DMS 273 (cell line): Measurements from ENCODE around the gene CCDC60.

ENCODE experiments used
- DNase-seq: peaks from one replicate; lab custom pipeline; 2025; ENCODE audit not compliant: unreplicated experiment; lab: John Stamatoyannopoulos, UW

CCDC60 gene, protein sequence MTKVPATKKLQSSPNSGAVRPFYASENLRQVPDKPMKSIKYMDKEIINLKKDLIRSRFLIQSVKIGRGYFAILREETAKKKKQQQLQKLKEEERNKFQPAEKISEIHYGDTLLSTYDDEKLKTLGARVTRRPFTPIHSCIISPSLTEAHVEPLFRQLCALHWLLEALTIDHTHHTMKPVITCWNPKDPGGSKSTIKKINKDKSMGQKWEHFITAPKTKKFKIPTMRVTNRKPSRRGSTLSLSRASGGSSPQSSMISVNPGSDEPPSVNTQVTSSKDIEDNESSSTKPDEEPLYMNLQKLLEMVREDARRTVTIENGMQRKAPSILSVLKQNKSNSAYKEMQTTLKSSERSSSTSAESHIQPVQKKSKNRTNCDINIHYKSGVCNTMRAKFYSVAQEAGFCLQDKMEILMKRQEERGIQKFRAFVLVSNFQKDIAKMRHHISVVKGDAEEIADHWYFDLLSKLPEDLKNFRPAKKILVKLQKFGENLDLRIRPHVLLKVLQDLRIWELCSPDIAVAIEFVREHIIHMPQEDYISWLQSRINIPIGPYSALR

DNA sequence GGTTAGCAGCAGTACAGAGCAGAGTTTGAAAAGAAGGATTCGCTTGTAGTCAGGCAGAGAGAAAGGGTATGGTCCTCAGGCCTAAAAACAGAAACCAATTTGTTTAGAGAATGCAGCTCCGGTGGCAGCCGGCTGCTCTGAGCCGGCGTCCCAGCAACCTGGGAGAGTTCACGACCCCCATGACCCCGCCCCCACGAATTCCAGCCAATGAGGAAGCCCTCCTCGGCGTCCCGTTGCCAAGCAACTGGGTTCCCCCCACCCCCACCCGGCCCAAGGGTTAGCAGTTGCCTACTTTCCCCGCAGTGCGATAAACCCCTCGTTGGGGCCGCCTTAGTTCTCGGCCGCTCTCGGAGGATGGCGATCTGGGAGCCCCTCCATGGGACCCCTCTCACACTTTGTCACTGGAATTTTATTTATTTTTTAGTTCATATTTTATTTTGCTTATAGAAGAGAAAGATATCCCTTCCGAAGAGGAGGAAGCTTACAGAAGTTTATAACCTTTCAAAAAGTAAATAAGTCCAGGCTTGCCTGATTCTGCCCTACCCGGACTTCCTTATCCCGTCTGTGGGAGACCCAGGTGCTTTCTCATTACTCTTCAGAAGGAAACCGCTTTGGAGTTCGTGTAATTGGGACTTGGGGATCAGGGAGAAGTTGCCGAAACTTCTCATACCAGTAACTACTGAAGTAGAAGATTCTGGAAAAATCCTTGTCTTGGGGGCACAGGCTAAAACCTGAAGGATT is at the start of gene CCDC60:
TSS of gene CCDC60 (plus strand) at position 300 of the 741 bp plus-strand sequence. CDS start 448 bp downstream, outside the sequence.
- no peak for DNase-seq

DNA sequence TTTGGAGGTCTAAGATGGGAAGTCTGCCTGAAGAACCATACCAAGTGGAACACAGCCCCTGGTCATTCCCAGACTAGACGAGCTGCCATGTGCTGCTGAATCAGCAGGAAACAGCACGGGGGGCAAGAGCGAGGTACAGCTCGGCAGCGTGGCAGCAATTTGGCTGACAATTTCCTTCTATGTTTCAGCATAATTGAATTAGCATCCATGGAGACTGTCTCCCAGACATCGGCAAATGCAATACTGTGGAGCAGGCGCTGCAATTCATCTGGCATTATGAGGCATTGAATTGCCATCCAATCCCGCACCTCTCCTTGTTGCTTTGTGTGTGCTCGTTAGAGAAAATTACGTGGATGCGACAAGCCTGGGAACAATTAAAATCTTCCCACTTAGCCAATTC is 46.0 kb upstream of the CCDC60 start:
- DNase-seq: no peak

DNA sequence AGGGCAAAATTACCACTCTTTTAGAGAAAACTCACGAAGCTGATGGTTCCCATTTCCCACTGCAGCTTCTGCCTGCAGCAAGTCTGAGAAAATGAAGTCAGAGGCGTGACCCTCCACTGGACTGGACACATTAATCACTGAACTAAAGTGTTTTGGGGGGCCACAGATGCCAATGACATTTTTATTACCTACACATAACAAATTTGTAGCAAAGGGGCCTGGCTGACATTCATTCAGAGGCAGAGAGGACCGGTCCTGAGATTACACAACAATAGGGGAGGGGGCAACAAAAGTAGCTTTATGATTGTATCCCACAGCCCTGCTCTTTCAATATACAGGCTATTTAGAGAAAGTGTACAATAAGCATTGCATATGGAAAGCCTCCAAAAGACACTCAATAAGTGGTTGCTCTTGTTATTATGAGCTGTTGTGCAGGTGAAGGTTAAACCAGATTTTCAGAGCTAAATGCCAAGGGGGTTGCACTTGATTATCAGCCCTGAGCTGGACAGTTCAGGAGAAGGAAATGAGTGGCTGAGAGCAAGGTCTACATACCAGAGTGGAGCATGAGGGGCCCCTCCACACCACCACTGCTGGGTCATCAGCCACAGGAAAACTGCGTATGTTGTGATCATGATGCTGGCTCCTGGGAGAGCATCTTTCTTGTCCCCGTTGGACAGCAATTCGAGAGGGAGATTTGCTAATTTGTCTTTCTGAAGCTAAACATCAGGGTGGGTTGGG is 41.5 kb upstream of the CCDC60 start:
- no peak for DNase-seq

DNA sequence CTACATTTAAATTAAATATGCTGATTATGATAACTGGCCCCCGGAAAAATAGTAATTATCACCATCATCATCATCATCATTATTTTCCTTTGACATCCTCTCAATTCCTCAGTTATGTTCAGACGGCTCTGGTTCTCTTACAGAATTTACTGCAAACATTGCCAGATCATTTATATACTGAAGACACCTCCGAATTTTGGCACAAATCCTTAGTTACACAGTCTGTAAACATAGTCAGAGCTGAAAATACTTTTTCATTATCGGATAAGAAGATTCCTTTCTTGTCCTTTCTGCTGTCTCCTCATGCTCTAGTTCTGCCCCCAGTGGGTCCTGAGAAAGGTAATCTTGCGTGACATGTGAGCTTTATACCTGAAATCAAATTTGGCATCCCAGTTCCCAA is 40.3 kb upstream of the CCDC60 start:
- no peak for DNase-seq

DNA sequence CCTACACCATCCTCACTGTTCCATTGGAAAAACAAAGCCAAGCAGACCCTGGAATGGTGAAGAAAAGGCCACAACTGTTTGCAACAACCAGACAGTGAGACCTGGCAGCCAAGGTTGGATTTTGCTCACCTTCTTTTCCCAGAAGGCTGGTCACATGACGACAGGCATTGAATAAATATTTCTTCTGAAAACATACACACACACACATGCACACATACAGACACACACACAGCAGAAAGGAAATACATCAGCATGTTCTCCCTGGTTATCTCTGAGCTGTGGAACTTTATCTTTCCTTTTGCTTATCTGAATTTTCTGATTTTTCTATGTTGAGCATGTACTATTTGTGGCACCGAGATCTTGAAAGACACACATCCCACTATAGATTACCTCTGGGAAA is 38.0 kb upstream of the CCDC60 start:
- no peak for DNase-seq

DNA sequence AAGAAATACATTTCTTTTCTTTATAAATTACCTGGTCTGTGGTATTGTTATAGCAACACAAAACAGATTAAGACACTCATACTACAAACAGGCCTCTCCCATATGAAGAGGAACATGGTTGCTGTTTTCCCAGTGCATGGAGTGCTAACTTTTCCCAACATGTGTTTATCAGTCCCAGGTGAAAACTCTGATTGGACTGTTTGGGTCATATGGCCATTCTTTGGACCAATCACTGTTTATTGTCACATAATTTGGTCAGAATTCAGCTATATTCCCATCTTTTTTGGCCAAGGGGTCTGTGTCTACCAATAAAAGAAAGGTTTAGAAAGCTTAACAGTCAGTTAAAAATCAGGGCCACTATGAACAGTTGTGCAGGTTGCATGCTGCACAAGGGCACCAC is 35.4 kb upstream of the CCDC60 start:
- DNase-seq: no peak

DNA sequence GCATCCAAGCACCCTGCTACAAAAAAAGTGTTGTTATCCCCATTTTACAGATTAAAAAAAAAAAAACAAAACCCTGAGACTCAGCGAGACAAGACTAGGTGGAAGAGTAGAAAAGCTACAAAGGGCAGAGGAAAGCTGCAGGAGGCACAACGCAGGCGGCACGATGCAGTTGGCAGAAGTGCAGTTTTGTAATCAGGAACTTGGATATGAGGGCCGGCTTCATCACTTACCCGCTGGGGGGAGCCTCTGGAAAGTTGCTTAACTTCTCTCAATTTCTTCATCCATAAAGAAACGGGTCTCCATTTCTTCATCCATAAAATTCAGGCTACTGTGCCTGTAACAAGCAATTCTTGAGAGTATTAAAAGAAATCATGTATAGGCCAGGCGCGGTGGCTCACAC is 33.1 kb upstream of the CCDC60 start:
- DNase-seq: no peak

DNA sequence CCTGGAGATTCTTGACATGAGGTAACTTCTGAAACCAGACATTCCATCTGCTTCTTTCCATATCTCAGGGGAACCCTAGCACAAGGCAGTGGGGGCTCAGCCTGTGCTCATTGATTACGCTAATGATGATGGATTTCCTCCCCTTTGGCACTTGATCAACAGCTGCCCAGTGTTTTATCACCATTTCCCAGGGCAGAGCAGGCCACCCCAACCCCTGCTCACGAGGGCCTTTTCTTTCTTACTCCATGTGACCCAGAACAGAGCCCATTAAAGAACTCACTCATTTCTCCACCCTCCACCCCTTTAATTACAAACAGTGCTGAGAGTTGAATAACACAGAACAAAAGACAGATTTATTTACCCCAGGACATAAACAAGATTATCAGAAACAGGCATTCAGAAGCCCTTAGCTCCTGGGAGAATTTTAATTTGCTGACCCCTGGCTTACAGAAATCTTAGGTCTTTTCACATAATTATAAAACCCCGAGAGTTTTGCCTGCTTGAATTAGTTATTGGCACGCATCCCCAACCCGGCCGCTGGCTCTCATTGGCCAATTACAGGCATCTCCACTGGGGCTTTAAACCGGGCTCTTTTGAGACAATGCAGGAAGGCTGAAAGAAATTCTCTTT is 32.0 kb upstream of the CCDC60 start:
- peak; percentile 6 for DNase-seq

DNA sequence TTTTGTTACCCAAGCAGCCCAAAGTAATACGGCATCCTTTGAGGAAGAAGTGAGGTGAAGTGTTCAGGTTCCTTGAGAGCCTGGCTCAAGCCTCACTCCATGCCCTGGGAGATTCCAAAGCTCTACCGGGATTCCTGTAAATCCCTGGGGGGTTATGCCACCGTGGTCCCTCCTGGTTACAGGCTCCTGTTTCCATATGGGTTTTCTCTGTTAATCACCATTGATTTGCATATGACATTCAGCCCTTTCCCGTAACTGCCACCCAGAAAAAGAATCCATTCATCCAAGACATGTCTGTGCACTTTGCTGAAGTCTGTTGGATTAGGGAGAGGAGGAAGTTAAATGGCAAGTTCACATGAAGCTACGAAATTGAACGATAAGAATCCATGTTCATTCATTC is 27.9 kb upstream of the CCDC60 start:
- DNase-seq: no peak

DNA sequence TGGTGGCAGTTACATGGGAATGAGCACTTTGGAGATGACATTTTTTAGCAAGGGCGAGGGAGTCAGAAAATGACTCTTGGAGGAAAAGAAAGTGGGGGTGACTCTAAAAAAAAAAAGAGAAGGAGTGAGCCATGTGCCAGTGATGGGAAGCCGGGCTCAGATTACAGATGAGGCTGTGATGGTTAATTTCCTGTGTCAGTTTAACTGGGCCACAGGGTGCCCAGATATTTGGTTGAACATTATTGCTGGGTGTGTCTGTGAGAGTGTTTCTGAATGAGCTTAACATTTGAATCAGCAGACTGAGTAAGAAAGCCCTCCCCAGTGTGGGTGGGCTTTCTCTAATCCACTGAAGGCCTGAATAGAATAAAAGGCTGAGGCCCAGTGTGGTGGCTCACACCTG is 26.8 kb upstream of the CCDC60 start:
- DNase-seq: no peak

DNA sequence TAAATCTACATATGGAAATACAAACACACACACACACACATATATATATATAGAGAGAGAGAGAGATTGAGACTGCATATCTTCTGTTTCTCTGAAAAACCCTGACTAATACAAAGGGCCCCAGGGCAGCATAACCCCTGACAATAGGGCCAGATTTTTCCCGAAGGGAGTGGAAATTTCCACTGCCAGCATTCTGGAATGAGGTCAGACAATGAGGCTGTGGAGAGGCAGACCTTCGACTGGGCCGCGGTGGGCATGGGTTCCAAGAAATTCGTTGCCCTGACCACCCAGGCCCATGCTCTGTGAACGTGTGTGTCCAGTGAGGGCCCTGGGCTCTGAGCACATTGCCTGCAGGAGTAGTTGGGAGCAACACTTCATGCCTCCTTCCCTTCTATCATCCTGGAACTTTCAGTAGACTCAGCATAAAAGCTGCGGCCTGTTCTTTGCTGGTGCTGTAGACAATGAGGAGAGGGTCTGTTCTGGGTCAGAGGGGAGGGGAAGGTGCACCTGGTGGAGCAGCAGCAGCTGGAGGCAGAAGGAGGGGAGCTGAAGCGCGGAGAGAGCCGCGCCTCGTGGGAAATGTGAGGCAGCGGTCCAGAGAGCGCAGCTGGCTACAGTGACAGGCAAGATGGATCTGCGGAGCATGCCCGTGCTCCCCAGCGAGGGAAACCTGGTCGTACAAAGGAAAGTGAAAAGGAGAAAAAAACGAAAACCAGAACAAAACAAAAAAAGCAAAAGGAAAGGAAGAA is 25.6 kb upstream of the CCDC60 start:
- no peak for DNase-seq

DNA sequence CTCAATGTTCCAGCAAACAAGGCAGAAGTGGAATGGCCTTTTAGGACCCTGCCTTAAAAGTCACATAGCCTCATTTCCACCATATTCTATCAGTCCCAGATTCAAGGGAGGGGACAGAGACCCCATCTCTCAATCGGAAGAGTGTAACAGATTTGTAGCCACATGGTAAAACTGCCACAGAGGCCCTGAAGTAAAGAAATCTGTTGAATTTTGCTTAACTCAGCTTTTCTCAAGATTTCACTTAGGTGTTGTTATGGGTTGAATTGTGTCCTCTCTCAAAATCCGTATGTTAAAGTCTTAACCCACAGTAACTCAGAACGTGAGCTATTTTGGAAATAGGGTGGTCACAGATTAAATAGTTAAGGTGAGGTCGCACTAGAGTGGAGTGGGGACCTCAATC is 22.7 kb upstream of the CCDC60 start:
- no peak for DNase-seq

DNA sequence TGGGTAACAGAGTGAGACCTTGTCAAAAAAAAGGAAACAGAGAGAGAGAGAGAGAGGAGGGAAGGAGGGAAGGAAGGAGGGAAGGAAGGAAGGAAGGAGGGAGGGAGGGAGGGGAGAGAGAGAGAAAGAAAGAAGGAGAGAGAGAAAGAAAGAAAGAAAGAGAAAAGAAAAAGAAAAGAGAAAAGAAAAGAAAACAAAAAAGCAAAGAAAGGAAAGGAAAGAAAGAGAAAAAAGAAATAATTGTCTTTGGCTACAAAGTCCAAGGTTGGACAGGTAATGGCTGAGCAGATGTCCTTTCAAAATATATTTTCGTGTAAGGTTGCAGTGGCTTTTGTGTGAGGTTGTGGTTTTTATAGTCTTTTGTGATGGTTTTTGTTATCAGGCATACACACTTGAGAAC is 21.6 kb upstream of the CCDC60 start:
- no peak for DNase-seq

DNA sequence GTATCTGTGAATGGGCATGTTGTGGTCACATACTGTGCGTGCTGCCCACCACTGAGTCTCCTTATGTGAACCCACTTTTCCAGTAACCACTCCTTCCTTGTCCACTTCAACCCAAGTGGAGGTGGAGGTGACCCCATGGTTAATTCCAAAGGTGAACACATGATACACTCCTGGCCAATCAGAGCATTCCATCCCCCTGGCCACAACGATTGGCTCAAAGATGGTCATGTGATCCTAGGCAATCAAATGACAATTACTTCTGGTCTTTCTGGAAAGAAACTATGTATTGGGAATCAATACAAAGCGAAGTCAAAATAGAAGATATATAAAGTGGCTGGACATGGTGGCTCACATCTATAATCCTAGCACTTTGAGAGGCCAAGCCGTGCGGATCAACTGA is 20.2 kb upstream of the CCDC60 start:
- no peak for DNase-seq

DNA sequence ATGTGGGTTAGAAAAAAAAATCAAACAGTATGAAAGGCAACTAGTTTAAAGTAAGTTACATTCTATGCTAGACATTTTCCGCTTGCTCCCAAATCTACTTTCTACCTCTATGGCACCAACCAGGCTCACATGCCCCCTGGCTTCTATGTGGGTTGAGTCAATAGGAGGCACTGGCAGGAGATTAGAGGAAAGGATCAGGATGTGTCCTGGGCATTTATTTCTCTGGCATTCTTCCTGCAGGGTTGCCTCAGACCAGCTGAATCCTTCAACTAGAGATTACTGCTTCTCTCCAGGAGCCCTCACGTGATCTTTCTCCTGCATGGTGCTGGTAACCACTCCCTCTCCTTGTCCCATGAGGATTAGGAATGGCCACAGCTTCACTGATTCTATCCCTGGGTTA is 14.9 kb upstream of the CCDC60 start:
- no peak for DNase-seq

DNA sequence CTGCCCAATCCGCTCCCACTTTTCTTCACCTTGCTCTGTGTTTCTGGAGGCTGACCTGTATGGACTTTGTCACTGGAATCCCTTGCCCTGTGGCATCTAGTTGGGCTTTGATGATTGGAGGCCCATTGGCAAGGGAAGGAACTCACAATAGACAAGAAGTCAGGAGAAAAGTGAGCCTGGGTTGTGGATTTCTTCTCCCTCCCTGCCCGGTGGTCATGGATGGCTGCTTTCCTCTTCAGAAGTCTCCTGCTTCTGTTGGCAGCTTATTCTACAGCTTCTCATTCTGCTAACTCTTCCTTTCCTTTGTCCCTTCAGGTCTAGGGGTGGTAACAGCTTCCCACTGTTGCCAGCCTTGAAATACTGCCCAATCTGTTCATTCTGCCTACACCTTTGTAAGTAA is 13.9 kb upstream of the CCDC60 start:
- no peak for DNase-seq

DNA sequence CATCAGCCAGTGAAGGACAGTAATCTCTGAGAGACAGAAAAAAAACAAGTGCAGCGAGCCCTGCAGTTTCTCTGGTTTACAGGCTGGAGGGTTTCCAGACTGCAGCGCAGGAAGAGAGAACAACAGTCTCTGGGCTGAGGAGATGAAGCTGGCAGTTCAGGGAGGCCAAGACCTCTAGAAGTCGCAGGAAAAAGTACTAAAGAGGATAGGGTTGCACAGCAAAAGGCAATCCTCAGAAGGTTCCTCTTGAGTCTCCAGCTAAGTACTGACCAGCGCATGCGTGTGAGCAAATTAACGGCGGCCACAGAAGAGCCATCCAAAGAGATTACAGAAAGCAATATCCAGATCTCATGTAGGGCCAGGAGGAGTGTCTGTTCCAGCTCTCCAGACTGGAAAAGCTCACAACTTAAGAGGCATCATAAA is 12.2 kb upstream of the CCDC60 start:
- DNase-seq: no peak

DNA sequence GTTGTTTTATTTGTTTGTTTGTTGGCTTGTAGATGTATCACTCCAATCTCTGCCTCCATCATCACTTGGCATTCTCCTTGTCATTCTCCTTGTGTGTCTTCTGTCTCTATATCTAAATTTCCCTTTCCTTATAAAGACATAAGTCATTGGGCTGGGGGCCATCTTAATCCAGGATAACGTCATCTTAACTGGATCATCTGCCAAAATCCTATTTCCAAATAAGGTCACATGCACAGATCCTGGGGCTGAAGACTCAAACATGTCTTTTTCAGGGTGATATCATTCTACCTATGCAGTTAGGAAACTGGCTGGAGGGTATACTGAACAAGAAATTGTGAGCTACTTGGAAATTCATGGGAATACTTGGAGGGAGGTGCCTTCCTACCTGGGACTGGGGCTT is 8.7 kb upstream of the CCDC60 start:
- no peak for DNase-seq

DNA sequence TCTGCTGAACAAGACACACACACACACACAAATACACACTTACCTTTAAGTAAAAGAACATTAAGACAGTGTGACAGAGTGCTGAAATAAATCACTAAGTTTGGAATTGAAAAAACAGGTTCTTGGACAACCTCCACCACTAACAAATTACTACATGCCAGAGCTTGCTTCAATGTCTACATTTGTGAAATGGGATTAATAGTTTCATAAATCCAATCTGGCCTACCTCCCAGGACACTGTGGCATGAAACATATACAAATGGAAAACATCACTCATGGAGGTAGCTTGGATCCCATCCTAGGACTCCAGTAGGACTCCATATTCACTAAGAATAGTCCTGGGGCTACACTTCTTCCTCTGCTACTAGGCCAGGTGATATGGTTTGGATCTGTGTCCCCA is 8.2 kb upstream of the CCDC60 start:
- DNase-seq: no peak

DNA sequence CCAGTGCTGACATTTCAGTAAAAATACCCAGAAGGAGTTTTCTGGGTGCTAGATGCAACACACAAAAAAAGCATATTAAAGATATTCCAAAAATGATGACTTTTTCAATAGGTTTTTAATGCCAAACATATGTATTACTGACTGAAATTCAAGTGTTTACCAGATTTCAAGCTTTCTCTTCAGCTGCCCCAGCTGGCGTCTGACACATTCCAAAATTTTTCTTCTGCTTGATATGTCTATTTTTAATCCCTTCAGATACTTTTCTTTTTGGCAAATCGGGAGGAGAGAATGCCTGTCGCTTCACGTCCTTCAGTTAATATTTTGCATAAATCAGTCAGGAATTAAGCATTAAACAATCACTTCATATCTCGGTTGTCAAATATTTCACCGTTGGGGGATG is 7.1 kb upstream of the CCDC60 start:
- DNase-seq: no peak
